HG03520 (cell line): ENCODE data around the gene NDUFV2.
"Not testable (repeated sequence)": the region's sequence is repeated elsewhere in the genome, so short reads cannot be mapped to it uniquely, and the experiment has no call there.

Experiments
- ATAC-seq: cut with Tn5 transposase; IDR thresholded peaks from one replicate; pipeline ENCODE4 v1.9.1; 2021; ENCODE audit warnings: mild to moderate bottlenecking, moderate library complexity; ENCODE audit not compliant: unreplicated experiment

Gene NDUFV2

DNA sequence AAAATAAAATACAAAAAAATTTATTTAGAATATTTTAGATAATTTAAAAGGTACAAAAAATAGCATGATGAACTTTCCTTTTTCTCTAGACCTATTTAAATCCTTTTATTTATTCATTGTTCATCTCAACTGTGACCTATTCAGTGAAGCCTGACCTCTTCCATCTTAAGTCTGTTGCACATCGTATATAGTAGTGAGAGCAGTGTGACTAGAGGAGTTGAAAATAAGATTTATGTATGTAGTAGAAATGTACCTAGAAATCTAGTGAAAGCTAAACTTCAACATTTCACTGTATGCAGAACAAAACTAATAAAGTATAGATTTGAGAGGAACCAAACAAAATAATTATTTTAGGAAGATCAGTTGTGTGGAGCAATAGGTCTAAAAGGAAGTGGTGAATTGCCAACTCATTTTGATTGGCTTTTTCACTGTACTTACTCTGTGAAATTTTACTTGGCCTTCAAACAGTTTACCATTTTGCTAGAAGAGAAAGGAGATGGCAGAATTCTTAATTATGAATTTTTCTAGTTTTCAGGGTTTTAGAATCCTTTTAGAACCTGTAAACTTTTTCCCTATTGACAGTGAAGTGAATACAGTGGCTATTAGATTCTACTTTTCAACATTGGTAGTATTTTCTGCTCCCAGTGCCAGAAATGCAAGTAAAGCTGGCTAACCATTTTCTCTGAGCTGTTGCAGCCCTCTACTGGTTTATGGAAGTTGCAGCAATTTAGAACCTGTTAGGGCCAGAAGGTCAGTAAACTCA lies 45.1 kb downstream of the NDUFV2 start:
- ATAC-seq: peak; percentile 36

DNA sequence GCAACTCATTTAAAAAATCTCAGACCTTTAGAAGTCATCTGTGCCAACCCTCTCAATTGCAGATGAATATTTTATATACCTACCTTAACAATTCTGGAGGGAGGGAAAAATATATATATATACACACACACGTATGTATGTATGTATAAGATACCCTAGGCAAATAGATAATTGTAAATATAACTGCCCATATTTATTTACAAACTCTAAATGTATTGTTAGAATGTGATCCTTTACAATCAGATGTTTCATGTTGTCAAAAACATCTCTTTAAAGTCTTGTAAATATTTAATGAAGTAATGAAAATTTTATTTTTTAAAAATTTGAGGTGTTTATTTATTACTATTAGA lies 45.7 kb downstream of the NDUFV2 start:
- ATAC-seq: no peak

DNA sequence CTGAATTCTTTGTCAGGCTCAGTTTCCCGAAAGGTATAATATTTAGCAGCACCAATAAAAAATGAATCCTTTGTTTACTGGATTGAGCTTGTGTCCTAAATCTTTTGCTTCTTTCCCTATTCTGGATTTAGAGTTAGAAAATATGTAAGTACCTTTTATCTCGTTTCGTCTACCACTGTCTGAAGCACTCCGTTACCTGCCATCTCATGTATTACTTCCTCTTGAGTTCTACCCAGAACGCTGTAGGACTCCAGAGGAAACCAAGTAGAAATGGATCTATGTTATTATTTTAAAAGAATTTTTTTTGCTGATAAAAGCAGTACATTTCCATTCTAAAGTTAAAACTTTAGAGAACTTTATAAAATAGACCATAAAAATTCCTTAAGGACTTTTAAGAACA lies 47.6 kb downstream of the NDUFV2 start:
- ATAC-seq: no peak

DNA sequence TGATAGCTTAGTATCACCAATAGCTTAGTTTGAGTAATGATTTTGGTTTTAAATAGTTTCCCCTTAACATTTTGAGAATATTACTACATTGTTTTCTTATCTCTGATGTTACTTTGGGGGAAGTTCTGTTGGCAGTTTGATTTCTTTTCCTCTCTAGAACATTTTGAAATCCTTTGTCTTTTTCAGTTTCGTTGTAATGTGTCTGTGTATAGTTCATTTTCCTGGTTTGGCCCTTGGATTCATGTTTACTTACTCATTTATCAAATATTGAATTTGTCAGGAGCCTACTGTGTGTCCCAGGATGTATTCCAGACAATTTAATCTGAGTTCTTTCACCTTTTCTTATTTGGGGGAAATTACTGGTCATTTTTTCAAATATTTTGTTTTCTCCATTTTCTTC lies 50.8 kb downstream of the NDUFV2 start:
- ATAC-seq: no peak

DNA sequence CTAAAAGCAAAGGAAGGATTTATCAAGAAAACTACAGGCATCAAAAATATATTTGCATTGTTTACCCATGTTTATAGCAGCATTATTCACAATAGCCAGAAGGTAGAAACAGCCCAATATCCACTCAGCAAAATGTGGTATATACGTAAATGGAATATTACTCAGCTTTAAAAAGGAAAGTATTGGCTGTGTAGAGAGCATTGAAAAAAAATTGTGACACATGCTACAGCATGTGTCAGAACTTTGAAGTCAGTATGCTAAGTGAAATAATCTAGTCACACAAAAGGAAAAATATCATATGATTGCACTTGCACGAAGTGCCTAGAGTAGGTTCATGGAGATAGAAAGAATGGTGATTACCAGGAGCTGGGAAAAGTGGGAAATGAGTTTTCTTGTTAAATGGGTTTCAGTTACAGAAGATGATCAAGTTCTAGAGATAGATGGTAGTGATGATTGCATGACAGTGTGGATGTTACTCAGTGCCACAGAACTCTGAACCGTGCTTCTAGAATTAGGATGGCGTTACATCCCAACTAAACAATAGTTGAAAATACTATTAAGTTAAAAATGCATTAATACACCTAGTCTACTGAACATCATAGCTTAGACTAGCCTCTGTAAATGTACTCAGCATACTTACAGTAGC lies 54.2 kb downstream of the NDUFV2 start:
- ATAC-seq: no peak

DNA sequence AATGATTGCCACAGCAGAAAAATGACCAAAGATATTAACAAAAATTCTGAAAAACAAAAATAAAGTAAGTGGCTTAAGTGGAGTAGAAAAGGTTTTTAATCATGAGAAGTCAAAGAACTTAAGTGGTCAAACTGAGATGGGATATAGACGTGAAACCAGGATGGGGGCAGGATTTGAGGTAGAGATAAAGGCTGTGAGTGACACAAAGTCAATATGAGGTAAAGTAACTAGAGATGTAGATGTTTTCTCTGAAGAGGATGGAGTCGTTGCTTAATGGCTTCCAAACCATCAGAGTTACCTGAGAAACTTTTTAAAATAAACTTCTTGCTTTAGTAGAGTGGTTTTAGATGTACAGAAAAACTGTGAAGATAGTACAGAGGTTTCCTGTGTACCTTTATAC lies 55.3 kb downstream of the NDUFV2 start:
- ATAC-seq: no peak

DNA sequence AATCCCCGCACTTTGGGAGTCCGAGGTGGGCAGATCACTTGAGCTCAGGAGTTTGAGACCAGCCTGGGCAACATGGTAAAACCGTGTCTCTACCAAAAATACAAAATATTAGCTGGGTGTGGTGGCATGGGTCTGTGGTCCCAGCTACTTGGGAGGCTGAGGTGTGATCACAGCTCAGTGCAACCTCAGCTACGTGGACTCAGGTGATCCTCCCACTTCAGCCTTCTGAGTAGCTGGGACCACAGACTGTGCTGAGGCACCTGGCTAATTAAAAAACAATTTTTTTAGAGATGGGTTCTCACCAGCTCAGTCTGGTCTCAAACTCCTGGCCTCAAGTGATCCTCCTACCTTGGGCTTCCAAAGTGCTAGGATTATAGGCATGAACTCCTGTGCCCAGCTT lies 57.5 kb downstream of the NDUFV2 start:
- no peak for ATAC-seq

DNA sequence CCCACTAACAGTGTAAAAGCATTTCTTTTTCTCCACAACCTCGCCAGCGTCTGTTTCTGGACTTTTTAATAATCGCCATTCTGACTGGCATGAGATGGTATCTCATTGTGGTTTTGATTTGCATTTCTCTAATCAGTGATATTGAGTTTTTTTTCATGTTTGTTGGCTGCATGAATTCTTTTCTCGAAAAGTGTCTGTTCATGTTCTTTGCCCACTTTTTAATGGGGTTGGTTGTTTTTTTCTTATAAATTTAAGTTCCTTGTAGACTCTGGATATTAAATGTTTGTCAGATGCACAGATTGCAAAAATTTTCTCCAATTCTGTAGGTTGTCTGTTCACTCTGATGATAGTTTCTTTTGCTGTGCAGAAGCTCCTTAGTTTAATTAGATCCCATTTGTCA lies 60.2 kb downstream of the NDUFV2 start:
- not testable (repeated sequence) for ATAC-seq

DNA sequence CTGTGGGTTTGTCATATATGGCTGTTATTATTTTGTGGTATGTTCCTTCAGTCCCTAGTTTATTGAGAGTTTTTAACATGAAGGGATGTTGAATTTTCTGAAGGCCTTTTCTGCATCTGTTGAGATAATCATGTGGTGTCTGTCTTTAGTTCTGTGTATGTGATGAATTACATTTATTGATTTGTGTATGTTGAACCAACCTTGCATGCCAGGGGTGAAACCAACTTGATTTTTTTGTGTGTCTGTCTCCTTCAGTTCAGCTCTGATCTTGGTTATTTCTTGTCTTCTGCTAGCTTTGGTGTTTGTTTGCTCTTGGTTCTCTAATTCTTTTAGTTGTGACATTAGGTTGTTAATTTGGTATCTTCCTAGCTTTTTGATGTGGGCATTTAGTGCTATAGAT lies 61.6 kb downstream of the NDUFV2 start:
- not testable (repeated sequence) for ATAC-seq

DNA sequence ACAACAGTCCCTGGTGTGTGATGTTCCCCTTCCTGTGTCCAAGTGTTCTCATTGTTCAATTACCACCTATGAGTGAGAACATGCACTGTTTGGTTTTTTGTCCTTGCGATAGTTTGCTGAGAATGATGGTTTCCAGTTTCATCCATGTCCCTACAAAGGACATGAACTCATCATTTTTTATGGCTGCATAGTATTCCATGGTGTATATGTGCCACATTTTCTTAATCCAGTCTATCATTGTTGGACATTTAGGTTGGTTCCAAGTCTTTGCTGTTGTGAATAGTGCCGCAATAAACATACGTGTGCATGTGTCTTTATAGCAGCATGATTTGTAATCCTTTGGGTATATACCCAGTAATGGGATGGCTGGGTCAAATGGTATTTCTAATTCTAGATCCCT lies 63.4 kb downstream of the NDUFV2 start:
- not testable (repeated sequence) for ATAC-seq

DNA sequence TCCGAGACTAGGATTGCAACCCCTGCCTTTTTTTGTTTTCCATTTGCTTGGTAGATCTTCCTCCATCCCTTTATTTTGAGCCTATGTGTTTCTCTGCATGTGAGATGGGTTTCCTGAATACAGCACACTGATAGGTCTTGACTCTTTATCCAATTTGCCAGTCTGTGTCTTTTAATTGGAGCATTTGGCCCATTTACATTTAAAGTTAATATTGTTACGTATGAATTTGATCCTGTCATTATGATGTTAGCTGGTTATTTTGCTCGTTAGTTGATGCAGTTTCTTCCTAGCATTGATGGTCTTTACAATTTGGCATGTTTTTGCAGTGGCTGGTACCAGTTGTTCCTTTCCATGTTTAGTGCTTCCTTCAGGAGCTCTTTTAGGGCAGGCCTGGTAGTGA lies 67.0 kb downstream of the NDUFV2 start:
- ATAC-seq: not testable (repeated sequence)

DNA sequence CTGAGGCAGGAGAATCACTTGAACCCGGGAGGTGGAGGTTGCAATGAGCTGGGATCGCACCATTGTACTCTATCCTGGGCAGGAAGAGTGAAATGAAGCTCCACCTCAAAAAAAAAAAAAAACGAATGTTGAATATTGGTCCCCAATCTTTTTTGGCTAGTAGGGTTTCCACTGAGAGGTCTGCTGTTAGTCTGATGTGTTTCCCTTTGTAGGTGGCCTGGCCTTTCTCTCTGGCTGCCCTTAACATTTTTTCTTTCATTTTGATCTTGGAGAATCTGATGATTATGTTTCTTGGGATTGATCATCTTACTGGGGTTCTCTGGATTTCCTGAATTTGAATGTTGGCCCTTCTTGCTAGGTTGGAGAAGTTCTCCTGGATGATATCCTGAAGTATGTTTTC lies 69.4 kb downstream of the NDUFV2 start:
- not testable (repeated sequence) for ATAC-seq

DNA sequence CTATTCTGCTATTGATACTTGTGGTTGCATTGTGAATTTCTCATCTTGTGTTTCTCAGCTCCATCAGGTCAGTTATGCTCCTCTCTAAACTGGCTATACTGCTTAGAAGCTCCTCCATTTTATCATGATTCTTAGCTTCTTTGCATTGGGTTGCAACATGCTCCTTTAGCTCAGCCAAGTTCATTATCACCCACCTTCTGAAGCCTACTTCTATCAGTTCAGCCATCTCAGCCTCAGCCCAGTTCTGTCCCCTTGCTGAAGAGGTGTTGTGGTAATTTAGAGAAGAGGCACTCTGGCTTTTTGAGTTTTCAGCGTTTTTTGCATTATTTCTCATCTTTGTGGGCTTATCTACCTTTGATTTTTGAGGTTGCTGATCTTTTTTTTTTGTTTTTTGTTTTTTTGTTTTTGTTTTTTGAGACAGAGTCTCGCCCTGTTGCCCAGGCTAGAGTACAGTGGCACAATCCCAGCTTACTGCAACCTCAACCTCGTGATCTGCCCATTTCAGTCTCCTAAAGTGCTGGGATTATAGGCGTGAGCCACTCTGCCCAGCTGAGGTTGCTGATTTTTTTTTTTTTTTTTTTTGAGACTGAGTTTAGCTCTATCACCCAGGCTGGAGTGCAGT lies 70.1 kb downstream of the NDUFV2 start:
- ATAC-seq: no peak

DNA sequence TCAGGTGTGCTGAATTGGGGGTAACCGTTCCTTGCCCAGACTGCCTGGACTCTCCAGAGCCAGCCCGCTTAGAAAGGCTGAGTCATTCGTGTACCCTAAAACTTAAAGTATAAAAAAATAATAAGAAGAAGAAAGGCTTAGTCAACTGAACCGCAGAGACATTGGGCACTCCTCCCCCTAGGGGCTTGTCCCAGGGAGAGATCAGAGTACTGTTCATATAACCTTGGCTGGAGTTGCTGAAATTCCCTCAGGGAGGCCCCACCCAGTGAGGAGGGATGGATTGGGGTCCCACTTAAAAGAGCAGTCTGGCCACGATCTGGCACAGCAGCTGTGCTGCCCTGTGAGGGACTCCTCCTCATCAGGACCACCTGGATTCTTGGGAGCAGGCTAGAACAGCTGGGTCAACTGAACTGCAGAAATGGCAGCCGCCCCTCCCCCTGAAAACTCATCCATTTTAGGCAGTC lies 71.3 kb downstream of the NDUFV2 start:
- peak; percentile 46 for ATAC-seq

DNA sequence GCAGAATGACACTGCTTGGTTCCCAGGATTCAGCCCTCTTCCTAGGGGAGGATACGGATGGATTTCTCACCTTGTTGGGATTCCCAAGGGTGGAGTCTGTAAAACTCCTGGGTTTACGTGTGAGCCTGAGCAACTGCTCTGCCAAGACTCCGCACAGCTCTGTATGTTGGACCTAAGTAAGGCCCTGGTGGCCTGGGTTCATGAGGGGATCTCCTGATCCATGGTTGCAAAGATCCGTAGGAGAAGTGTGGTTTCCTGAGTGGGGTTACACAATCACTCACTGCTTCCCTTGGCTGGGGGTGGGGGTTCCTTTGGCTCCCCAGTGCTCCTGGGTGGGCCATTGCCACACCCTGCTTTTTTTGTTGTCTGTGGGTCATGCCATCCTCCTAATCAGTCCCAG lies 71.8 kb downstream of the NDUFV2 start:
- no peak for ATAC-seq

DNA sequence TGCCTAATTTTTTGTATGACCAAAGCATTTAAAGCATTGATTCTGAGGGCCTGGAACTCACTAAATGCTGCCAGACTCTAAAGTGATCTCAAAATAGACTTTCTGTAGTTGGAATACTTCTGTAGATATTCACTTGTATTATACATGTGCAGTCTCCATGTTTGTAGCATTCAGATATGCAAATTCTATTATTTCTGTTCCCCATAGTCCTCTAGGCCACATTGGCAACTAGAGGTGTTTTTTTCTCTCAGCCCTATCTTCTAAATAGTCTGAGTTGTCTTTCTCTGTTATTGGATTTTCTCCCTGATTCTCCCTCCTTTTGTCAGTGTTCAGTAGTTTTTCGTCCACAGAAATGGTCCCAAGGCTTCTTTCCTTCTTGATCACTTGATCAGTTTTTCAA lies 72.6 kb downstream of the NDUFV2 start:
- no peak for ATAC-seq

DNA sequence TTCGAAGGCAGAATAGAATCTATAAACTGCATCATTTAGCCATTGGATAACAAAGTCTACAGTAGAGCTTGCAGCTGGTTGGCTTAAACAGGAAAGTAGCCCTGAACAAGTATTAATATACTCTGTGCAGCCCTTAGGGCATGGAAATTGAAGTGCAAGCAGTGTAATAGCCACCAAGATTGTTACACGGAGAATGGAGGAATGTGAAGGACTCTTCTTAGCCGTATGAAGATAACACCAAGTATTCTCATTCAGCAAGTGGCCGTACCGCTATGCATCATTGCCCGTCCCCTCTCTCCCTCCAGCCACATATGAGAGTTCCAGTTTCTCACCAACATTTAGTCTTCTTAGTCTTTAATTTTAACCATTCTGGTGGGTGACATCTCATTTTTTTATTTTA lies 74.5 kb downstream of the NDUFV2 start:
- no peak for ATAC-seq

DNA sequence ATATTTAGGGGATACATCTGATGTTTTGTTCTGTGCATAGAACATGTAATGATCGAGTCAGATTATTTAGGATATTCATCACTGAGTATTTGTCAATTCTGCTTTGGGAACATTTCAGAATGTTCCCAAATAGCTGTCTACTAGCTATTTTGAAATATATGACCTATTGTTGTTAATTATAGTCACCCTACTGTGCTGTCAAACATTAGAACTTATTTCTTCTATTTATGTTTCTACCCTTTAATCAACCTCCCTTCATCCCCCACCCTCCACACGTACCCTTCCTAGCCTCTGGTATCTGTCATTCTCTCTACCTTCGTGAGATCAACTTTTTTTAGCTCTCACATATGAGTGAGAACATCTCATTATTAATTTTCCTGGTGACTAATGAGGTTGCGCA lies 75.0 kb downstream of the NDUFV2 start:
- no peak for ATAC-seq

DNA sequence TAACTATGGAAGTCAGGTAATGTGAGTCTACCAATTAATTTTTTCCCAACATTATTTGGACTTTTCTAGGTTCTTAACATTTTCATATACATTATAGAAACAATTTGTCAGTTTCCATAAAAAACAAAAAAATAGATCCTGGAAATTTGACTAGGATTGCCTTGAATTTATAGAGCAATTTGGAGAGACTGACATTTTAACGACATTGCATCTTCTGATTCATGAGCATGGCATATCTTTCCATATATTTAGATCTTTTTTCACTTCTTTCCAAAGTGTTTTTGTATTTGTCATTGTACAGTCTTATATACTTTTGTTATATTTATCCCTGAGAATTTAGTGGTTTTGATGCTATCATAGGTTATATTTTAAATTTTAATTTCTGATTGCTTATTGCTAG lies 76.1 kb downstream of the NDUFV2 start:
- ATAC-seq: no peak

DNA sequence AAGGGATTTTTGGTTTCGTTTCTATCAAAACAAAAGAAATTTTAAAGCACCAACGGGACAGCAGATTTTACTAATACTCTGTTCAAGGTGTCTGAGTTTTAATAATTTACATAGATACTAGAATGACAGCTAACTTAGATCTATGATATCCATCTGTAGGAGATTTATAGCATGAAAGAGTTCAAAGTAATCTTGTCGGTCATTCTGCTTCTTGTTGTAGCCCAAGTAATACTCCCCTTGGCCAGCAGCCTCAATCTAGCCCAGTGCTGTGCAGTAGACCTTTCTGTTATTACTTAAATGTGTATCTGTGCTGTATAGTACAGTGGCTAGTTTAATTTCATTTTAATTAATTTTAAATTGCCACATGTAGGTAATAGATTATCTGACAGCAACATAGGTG lies 78.8 kb downstream of the NDUFV2 start:
- ATAC-seq: no peak

DNA sequence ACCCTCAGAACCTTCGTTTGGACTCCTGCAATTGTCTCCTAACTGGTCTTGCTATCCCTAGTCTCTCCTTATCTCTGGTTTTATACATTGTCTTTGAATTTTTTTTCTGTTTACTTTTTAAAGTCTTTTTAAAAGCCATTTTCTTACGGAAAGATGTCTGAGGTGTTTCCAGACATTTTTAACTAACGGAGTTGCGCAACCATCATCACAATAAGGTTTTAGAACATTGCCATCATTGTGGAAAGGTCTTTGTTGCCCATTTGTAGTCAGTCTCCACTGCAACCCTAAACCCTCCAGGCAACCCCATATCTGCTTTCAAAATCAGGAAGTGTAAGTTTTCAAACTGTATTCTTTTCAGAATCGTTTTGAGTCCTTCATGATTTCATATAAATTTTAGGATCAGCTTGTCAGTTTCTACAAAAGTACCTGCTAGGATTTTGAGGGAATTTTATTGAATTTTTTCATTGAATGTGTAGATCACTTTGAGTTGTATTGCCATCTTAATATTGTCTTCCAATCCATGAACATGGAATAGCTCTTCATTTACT lies 80.4 kb downstream of the NDUFV2 start:
- no peak for ATAC-seq
